Posterior cingulate gyrus (tissue), 11 donors: Measurements from ENCODE around the gene MATK.
"Not testable (repeated sequence)": the region's sequence is repeated elsewhere in the genome, so short reads cannot be mapped to it uniquely, and the experiment has no call there.

ENCODE experiments used
- DNase-seq, 10 donors: peaks; one replicate each; pipeline versions ENCODE4 v3.0.0 to v3.0.0-alpha.2; 2020 to 2021; ENCODE audit warnings: mixed read lengths in 3 of 10
- intact Hi-C: fragments of 100-400 bp; cut with DNase I; formaldehyde crosslinking; loops from one replicate; pipeline ENCODE4 v1.15.1; 2023

MATK gene

GRCh38 chr19:3816566-3817218 is 30.5 kb upstream of the MATK start:
- intact Hi-C loops, result no loop called here
- DNase-seq, result no peak

- intact Hi-C loops, result not testable (repeated sequence)
Measured at GRCh38 chr19:3816148-3816547, 30.0 kb upstream of the MATK start.

GRCh38 chr19:3814648-3815047 is 28.5 kb upstream of the MATK start:
- no peak for DNase-seq
- intact Hi-C loops, result no loop called here

More at GRCh38 chr19:3816148-3816547, 30.0 kb upstream of the MATK start:
- not testable (repeated sequence) for DNase-seq

- intact Hi-C loops, result no loop called here
Measured at GRCh38 chr19:3813473-3814392, 27.6 kb upstream of the MATK start.

GRCh38 chr19:3810708-3811355 is 24.7 kb upstream of the MATK start:
- intact Hi-C loops, result no loop called here
- DNase-seq, result peak in 1 of 10 donors; percentile 81

More at GRCh38 chr19:3813473-3814392, 27.6 kb upstream of the MATK start:
- DNase-seq, result no peak

- DNase-seq, result no peak
- intact Hi-C loops, result no loop called here
Measured at GRCh38 chr19:3809881-3810707, 23.9 kb upstream of the MATK start.

GRCh38 chr19:3808420-3809143 is 22.4 kb upstream of the MATK start:
- DNase-seq, result peak in 4 of 10 donors; percentile 11 to 91 (median 58)
- intact Hi-C loops, result no loop called here

- no peak for DNase-seq
Measured at GRCh38 chr19:3807574-3808354, 21.6 kb upstream of the MATK start.

GRCh38 chr19:3807131-3807480 is 20.9 kb upstream of the MATK start:
- no peak for DNase-seq
- intact Hi-C loops, result no loop called here

More at GRCh38 chr19:3807574-3808354, 21.6 kb upstream of the MATK start:
- intact Hi-C loops, result no loop called here

GRCh38 chr19:3805859-3806258 is 19.7 kb upstream of the MATK start:
- intact Hi-C loops, result no loop called here

GRCh38 chr19:3804429-3804828 is 18.2 kb upstream of the MATK start:
- intact Hi-C loops, result no loop called here
- DNase-seq, result no peak

More at GRCh38 chr19:3805859-3806258, 19.7 kb upstream of the MATK start:
- DNase-seq, result no peak

GRCh38 chr19:3803986-3804385 is 17.8 kb upstream of the MATK start:
- intact Hi-C loops, result no loop called here
- DNase-seq, result no peak

GRCh38 chr19:3803114-3803888 is 17.1 kb upstream of the MATK start:
- DNase-seq, result no peak
- intact Hi-C loops, result no loop called here

GRCh38 chr19:3801412-3802096 is 15.4 kb upstream of the MATK start:
- intact Hi-C loops, result no loop called here
- DNase-seq, result peak; percentile 35 to 97 (median 75)

GRCh38 chr19:3800996-3801395 is 14.8 kb upstream of the MATK start:
- intact Hi-C loops, result no loop called here
- peak in 1 of 10 donors; percentile 10 for DNase-seq

GRCh38 chr19:3798137-3798536 is 12.0 kb upstream of the MATK start:
- no peak for DNase-seq
- intact Hi-C loops, result no loop called here

- no peak for DNase-seq
- intact Hi-C loops, result no loop called here
Measured at GRCh38 chr19:3796358-3796757, 10.2 kb upstream of the MATK start.

GRCh38 chr19:3793799-3794198 is 7.6 kb upstream of the MATK start:
- DNase-seq, result no peak
- intact Hi-C loops, result no loop called here
